HG02938 (cell line): ENCODE data around the gene ANKRD12.

Source experiments
- ATAC-seq: cut with Tn5 transposase; IDR thresholded peaks from one replicate; pipeline ENCODE4 v1.9.1; 2021; ENCODE audit warnings: mild to moderate bottlenecking, moderate library complexity; ENCODE audit not compliant: unreplicated experiment

The ANKRD12 gene

DNA sequence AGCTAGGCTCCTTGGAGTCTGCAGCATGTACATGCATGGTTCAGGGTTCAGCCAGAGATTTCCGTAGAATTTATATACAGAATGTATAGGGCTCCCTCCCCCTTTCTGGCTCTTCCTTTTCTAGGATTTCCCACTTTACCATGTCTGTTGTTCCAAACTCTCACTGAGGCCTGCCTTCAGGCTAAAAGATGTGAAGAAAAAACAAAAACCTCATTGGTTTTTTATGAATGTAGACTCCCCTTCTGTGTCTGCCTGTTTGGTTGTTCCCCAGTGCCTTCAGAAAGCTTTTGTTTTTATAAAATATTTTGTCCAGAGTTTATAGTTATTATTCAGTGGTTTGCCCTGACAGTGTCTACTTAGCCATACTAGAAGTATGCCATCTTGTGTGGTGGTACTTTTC, 30.5 kb upstream of the ANKRD12 start:
- no peak for ATAC-seq

DNA sequence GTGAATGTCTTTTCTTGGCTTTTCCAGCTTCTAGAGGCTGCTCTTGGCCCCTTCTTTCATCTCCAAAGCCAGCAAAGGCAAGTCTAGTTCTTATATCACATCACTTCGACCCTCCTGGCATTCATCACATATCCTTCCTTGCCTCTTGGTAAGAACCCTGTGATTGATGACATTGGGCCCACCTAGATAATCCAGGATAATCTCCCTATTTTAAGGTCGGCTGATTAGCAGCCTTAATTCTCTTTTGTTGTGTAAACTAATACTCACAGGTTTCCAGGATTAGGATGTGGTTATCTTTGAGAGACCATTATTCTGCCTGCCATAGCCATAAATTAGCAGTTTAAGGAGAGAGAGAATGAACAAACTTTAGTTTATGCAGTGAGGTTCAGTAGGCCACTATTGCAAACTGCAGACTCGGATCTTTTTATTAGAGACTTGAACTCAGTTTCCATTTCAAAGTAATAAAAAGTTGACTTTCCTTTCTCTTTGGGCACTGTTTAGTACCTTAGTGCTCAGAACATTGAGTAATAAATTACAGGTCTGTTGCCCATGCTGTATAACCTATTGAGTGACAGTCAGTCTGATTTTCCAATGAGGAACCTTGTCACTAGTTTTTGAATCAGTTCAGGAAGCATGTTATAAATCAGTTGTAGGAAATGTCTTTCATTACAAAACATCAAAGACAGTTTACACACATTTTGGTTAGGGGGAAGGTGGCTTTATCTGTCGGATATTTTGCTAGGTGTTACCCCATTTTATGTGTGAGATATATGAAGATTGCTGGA, 29.6 kb upstream of the ANKRD12 start:
- no peak for ATAC-seq

- ATAC-seq: no peak
Observed at GRCh38 chr18:9108911-9109310, 27.7 kb upstream of the ANKRD12 start.

DNA sequence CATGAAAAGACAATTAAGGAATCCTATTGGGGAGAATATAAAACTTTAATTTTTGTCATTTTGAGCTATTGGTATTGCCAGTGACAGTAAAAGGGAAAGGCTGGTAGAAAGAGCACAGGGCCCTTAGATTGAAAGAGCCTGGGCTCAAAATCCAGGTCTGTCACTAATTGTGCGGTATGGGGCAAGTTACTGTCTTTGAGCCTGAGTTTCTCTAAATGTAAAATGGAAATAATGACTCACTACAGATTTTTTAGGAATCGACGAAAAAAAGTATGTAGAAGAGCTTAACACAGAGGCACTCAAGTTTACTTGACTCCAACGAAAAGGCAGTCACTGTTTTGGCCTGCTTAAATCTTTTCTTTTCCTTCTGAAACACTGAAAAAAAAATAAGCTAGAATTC, 27.1 kb upstream of the ANKRD12 start:
- no peak for ATAC-seq

DNA sequence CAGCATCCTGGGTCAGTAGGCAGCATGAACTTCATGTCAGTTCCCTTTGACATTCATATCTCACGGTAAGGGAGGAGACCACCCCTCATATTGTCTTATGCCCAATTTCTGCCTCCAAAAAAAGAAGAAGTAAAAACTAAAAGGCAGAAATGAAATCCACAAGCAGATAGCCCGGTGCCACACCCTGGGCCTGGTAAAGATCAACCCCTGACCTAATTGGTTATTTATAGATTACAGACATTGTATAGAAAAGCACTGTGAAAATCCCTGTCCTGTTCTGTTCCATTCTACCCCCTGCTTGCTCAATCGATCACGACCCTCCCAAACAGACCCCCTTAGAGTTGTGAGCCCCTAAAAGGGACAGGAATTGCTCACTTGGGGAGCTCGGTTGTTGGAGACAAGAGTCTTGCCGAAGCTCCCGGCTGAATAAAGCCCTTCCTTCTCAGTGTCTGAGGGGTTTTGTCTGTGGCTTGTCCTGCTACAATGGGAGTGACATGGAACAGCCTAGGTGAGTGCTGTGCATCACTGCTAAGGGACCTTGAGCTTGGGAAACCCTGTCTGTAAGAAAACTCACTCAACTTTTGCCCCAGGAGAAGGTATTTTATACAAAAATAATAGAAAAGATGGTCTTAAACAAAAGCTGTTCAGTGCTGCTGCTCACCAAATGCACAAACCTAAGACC, 23.0 kb upstream of the ANKRD12 start:
- no peak for ATAC-seq

- no peak for ATAC-seq
Observed at GRCh38 chr18:9115984-9116383, 20.6 kb upstream of the ANKRD12 start.

- no peak for ATAC-seq
Observed at GRCh38 chr18:9117980-9118841, 18.4 kb upstream of the ANKRD12 start.

DNA sequence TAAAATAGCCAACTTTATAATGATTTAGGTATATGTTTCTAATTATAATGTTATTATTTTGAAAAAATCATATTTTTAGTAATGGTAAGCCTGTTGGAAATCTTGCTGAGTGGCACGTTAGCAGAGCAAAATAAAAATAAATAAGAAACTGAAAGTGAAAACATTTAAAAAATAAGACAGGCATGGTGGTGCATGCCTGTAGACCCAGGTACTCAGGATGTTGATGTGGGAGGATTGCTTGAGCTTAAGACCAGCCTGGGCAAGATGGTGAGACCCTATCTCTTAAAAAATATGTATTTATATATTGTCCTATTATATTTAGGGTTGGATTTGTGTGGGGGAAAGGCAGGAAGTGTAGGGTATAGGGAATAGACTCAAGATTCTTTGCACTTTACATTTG, 15.8 kb upstream of the ANKRD12 start:
- ATAC-seq: no peak

DNA sequence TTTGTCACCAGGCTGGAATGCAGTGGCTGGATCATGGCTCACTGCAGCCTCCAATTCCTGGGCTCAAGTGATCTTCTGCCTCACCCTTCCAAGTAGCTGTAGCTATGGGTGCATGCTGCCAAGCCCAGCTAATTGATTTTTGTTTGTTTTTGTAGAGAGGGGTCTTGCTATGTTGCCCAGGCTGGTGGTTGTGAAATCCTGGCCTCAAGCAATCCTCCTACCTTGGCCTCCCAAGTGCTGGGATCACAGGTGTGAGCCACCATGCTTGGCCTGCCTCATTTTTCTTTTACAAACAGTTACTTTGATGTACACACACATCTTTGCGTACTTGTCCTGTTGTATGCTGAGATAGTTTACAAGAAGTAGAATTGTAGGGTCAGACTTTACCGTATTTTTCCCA, 13.1 kb upstream of the ANKRD12 start:
- no peak for ATAC-seq

- no peak for ATAC-seq
Observed at GRCh38 chr18:9124824-9125223, 11.8 kb upstream of the ANKRD12 start.

DNA sequence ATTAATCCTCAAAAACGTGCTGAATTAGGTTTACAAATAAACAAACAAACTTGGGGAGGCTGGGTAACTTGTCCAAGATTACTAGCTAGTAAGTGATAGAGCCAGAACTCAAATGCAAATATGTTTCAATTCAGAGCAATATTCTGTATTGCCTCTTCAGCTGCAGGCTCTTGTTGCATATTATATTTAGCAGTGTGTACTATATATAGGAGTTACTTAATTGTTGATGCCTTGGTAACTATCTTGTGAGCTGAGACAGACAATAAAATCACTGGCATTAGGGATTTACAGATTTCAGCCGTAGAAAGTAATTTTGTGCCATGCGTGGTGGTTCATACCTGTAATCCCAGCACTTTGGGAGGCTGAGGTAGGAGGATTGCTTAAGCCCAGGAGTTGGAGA, 10.2 kb upstream of the ANKRD12 start:
- no peak for ATAC-seq

DNA sequence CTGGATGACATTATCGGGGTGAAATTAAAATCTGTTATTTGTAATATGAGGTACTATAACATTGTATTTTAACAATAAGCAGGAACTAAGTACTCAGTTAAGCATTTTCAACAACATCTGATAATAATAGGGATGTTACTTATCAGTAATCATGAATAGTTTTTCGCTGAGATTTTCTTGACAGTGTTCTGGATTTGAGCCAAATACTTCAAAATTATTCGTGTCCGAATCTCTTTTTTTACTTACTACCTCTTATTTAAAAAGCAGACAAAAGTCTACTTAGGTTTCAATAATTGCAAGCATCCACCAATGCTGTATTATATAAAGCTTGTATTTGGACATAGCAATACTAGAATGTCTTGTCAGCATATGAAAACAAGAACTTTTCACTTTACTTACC, 6.4 kb upstream of the ANKRD12 start:
- no peak for ATAC-seq

DNA sequence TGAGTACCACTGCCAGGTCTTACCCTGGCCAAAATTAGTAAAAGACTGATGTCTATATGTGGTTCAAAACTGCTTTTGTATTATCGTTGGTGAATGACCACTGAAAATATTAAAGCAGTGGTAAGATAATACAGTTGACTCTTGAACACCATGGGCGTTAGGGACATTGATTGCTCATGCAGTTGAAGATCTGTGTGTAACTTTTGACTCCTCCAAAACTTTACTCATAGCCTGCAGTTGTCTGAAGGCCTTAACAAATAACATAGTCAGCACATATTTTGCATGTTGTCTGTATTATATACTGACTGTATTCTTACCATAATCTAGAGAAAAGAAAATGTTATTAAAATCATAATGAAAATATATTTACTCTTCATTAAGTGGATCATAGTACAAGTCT, 5.8 kb upstream of the ANKRD12 start:
- ATAC-seq: no peak

GRCh38 chr18:9132628-9133027, 4.0 kb upstream of the ANKRD12 start:
- ATAC-seq: no peak

DNA sequence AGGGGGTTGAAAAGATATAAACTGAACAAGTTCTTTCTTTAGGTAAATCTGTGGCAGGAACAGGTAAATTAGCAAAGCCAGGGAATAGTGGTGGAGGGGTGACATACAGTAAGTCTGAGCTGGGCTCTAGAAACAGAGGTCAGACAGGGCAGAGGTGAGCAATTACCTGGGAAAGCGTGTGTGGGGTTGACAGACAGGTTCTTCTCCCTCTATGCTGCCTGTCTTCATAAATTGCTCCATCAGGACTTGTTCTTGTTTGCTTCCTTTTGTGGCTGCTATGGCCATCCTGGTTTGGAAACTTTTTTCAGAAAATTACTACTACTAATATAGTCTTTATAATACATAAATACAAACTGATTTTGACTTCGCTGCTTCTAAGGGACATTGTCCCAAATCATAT, 3.4 kb upstream of the ANKRD12 start:
- no peak for ATAC-seq

DNA sequence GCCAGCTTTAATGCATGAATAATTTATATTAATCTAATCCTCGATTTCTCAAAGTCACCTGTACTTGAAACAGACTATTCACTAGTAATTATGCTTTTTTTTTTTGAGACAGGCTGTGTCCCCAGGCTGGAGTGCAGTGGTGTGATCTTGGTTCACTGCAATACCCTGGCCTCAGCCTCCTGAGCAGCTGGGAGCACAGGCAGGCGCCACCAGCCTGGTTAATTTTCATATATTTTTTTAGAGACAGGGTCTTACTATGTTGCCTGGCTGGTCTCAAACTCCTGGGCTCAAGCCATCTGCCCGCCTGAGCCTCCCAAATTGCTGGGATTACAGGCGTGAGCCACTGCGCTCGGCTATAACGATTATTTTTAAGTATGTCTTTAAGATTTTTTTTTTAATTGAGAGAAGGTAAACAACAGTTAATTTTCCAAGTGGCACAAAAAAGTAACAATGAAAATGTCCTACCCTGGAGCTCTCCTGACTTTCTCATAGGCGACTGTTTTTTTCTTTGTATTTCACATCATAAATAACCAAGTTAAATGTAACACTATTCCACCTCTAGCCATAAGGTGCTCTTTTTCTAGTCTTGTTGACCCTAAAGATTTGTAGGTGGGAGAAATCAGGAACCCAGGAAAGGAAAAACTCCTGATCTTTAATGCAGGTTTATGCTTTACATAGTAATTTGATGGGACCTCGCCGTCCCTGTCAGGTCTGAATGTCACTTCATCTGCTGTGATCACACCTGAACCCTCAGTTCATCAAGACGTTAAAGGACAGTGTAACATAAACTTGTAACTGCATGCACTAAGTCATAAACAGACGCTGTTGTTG, 1.3 kb upstream of the ANKRD12 start:
- no peak for ATAC-seq

GRCh38 chr18:9135912-9136314, 668 bp upstream of the ANKRD12 start:
- peak; percentile 14 for ATAC-seq

DNA sequence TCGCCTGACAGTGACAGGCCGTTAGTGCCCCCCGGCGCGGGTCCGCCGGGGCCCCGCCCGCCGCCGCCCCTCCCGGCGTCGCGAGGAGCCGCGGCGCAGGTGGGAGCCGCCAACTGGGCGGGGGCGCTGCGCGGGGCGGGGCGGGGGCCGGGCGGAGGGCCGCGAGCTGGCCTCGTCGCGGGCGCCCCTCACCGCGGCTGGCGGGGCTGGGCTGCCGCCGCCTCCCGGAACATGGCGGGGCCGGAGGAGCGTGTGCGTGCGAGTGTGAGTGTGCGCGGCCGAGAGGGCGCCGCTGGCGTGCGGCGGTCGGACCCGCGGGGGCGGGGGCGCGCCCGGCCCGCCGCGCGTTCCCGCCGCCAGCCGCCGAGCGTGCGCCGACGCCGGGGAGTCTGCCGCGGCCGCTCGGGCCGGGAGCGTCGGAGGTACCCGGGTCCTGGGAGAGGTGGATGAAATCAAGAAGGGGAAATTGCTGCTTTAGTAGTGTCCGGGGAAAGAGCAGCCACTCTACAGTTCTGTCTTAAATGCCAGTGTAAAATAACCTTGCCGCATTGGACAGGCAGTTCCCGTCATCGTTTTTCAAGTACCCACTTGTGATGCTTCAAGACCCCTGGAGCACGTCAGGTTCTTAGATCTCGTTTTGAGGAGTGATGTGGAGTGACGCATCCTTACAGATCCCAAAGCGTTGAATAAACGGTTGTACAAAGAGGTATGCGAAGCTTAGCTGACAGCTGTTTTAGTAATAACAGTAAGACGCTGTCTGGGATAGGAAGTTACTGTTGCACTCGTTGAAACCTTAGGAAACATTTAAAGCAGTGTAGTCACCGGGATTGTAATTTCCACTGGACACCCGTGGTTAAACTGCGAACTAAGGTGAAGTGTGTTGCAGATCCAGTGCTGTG, 836 bp downstream of the ANKRD12 start:
- peak; percentile 28 for ATAC-seq

DNA sequence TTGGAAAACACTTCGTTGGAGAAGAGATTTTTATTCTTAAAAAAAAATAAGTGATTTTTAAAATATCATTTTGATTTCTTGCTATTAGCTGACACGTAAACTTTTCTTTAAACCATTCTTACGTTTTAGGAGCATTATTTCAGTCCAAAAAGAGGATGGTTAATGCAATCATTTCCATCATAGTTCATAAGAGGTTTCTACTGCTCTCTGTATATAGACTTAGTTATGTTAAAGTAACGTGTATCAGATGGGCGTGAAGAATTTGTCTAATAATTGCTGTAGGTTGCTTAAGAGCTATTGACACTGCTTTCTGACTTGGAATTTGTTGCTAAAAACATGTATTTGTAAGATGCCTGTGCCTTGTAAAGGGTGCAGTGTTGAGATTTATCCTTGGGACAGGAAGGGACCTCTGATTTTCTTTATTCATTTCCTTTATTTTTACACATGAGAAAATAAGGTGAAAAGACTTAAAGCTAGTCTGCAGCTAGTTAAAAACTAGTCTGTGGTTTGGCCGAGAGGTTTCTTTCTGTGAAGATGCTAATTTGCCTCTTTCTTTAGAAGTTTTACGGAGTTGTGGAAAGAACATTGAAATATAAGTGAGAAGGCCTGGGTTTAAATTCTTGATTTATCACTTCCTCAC, 2.9 kb downstream of the ANKRD12 start:
- no peak for ATAC-seq
